Right lobe of liver (tissue), 6 donors: Measurements from ENCODE around the gene EPS8L2. TPM values are rescaled to one million over a fixed set of nuclear protein-coding genes. Genes with fewer than 3 reads are reported as not detected.
A peak's percentile ranks its signal among the peaks of the same experiment; 100 is the strongest.

Source experiments
- ATAC-seq, 4 donors: fragments of 200-7000 bp; cut with Tn5 transposase; one replicate each; pipeline ENCODE4 v1.9.1; 2020; ENCODE audit warnings: mild to moderate bottlenecking in 4 of 4, moderate library complexity in 4 of 4
- DNase-seq, 3 donors: peaks; one replicate each; pipeline ENCODE4 v3.0.0-alpha.2; 2020
- H3K27ac ChIP-seq, 3 donors: fragments of 200-600 bp; one replicate each; pipeline ENCODE4 v1.8.0; 2022
- H3K27me3 ChIP-seq, 2 donors: fragments of 200-600 bp; one replicate each; pipeline ENCODE4 v1.8.0; 2022
- H3K36me3 ChIP-seq, 4 donors: fragments of 200-600 bp; sonication (generic) in 1 of 4; one replicate each; pipeline versions ENCODE4 v1.5.1 to v1.8.0; 2017 to 2022; ENCODE audit warnings: control low read depth in 1 of 4
- H3K4me1 ChIP-seq, 4 donors: fragments of 200-600 bp; sonication (generic) in 1 of 4; one replicate each; pipeline versions ENCODE4 v1.5.1 to v1.8.0; 2017 to 2022; ENCODE audit warnings: control low read depth in 1 of 4
- H3K4me3 ChIP-seq, 3 donors: fragments of 200-600 bp; one replicate each; pipeline ENCODE4 v1.8.0; 2022
- H3K9me3 ChIP-seq, 4 donors: fragments of 200-600 bp; sonication (generic) in 1 of 4; one replicate each; pipeline versions ENCODE4 v1.5.1 to v1.8.0; 2017 to 2022; ENCODE audit warnings: control low read depth in 1 of 4
- CTCF ChIP-seq, 4 donors: fragments of 200-600 bp in 3 of 4; fragments of 450-650 bp in 1 of 4; IDR thresholded peaks; one replicate each; pipeline versions ENCODE4 v1.5.1 to v1.8.0; 2016 to 2022; ENCODE audit warnings: antibody characterized with exemption in 4 of 4, mild to moderate bottlenecking in 2 of 4
- POLR2A ChIP-seq: fragments of 450-650 bp; IDR thresholded peaks from one replicate; pipeline ENCODE4 v1.6.1; 2017; ENCODE audit warnings: antibody characterized with exemption, mild to moderate bottlenecking
- WGBS: methylation state at CpG from one replicate; pipeline ENCODE4 v1.1.6; 2018; ENCODE audit warnings: low coverage, low lambda C conversion rate; ENCODE audit not compliant: insufficient coverage; ENCODE audit errors: missing lambda C conversion rate; 5-methylcytosine and 5-hydroxymethylcytosine counted together
- intact Hi-C, 2 donors: fragments of 100-400 bp; cut with DNase I; formaldehyde crosslinking; loops; one replicate each; pipeline versions ENCODE4 v1.11.2 to v1.14.1; 2022
- total RNA-seq, 6 experiments: library from RNA; depleted of rRNA in 2 of 6; stranded (reverse); fragments of >200 nt in 2 of 6; fragmentation: NEBNext Ultra II Directional in 3 of 6; extraction: Animal tissue kit (Norgen Biotek cat#: 25700) in 3 of 6; gene quantifications; one replicate each; pipeline versions ENCODE4 v1.1.0 to v1.2.4, GENCODE V29; 2016 to 2023
- donor health status: DM: no; HTN: yes; CAD: no.
- donor health status: DM: no; HTN: no; CAD: no.
- donor health status: DM: no; HTN: no; CAD: no.
- donor health status: DM: no; HTN: yes; CAD: no.
- donor health status: DM: no; HTN: yes; CAD: no.

The EPS8L2 gene
- total RNA-seq, 6 experiments from 2014 or later = 95.8 to 184 (median 120) TPM

GRCh38 chr11:678297-678696 lies 27.7 kb upstream of the EPS8L2 start:
- no peaks in the 10 kb centered on the region for H3K9me3 ChIP-seq
- intact Hi-C loops = no loop called here
- H3K4me3 ChIP-seq = no peak overlapping the region
- no peak for ATAC-seq
- no peaks in the 10 kb centered on the region for H3K27me3 ChIP-seq
- peaks cover 0 to 16% (median 11%) of the 10 kb centered on the region in 4 donors for H3K36me3 ChIP-seq
- TF ChIP-seq CTCF (IDR thresholded peaks at IDR 0.05) = no peak
- no peak for TF ChIP-seq POLR2A
- peaks cover 0 to 18% (median 0%) of the 10 kb centered on the region in 4 donors for H3K4me1 ChIP-seq
- WGBS = 100% methylated on average over 1 of the region's 3 CpGs
- no peak overlapping the region for H3K27ac ChIP-seq
- DNase-seq = no peak

DNA sequence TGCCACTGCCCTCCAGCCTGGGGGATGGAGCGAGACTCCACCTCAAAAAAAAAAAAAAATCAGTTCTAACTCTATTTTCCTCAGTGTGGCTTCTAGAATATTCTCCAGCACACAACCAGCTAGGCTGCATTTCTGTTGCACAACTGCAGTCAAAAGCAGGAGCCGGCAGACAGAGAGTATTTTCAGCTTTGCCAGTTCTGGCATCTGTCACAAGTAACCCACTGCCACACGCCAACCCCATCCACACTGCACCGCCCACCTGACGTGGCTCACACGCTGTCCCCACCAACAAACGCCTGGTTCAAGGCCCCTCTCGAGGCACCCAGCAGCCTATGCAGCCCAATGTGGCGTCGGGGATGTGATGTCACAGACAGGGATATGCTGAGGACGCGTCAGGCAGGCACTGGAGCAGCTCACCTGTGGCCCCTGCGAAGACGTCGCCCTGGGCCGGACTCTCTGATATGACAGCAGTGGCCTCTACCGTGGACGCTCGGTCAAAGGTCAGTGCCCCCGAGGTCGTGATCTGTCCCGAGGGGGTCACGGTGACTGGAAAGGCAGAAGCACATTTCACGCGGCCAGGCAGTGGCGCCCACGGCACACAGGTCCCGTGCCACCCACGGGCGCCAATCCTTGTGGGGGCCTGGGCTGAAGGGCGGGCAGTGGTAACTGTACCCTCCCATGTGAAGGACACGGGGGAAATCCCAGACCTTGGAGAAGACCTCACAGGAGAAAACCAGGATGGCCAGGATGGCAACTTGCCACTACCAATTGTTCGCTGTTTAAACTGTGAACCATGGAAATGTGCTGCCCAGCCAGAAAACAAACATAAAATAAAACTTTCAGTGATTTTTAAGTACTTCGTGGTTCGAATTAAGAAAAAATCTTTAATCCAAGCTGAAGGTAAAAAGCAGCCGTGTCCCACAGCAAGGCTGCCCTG lies 26.5 kb upstream of the EPS8L2 start:
- WGBS = 34% methylated on average over 9 of the region's 36 CpGs

GRCh38 chr11:680476-680875 lies 25.6 kb upstream of the EPS8L2 start:
- intact Hi-C loops = no loop called here
- Histone ChIP-seq H3K4me3 (no peak overlapping the region), H3K27ac (no peak overlapping the region), H3K9me3 (no peaks in the 10 kb centered on the region), H3K27me3 (no peaks in the 10 kb centered on the region), H3K4me1 (peaks cover 0 to 18% (median 0%) of the 10 kb centered on the region in 4 donors), H3K36me3 (peaks cover 0 to 30% (median 5%) of the 10 kb centered on the region in 4 donors)
- TF ChIP-seq POLR2A (no peak), CTCF (IDR thresholded peaks at IDR 0.05) (no peak)
- ATAC-seq (peak in 3 of 4 donors; percentile 29 to 56 (median 31)), DNase-seq (no peak)
- WGBS = 85% methylated on average over 17 of the region's 19 CpGs

More for the DNA sequence above, 26.5 kb upstream of the EPS8L2 start:
- peaks cover 0 to 25% (median 5%) of the 10 kb centered on the region in 4 donors for H3K36me3 ChIP-seq
- no peak for TF ChIP-seq POLR2A
- peak in 1 of 4 donors; percentile 13 for TF ChIP-seq CTCF (IDR thresholded peaks at IDR 0.05)
- H3K9me3 ChIP-seq = no peaks in the 10 kb centered on the region
- intact Hi-C loops = no loop called here
- peaks cover 0 to 18% (median 0%) of the 10 kb centered on the region in 4 donors for H3K4me1 ChIP-seq
- peak overlapping the region in 2 of 3 donors; percentile 40 to 57 for H3K27ac ChIP-seq
- peak; percentile 75 to 86 (median 82) for ATAC-seq
- no peak overlapping the region for H3K4me3 ChIP-seq
- H3K27me3 ChIP-seq = no peaks in the 10 kb centered on the region
- DNase-seq = peak; percentile 63 to 82 (median 71)

GRCh38 chr11:680970-681369 lies 25.1 kb upstream of the EPS8L2 start:
- TF ChIP-seq POLR2A (no peak), CTCF (IDR thresholded peaks at IDR 0.05) (no peak)
- H3K4me1 ChIP-seq = peaks cover 0 to 18% (median 0%) of the 10 kb centered on the region in 4 donors
- H3K27me3 ChIP-seq = no peaks in the 10 kb centered on the region
- H3K27ac ChIP-seq = no peak overlapping the region
- no peaks in the 10 kb centered on the region for H3K9me3 ChIP-seq
- 89% methylated on average over 7 of the region's 13 CpGs for WGBS
- intact Hi-C loops = no loop called here
- no peak for DNase-seq
- H3K36me3 ChIP-seq = peaks cover 0 to 34% (median 6%) of the 10 kb centered on the region in 4 donors
- H3K4me3 ChIP-seq = no peak overlapping the region
- no peak for ATAC-seq
